NT2/D1 (cell line): Measurements from ENCODE around the gene TAOK3.

Experiments
- SUZ12 ChIP-seq: IDR thresholded peaks from 2 replicates; pipeline ENCODE4 v1.6.1; 2011; ENCODE audit not compliant: insufficient read length, insufficient read depth; ENCODE audit errors: extremely low read depth
- YY1 ChIP-seq: IDR thresholded peaks from 2 replicates; pipeline ENCODE4 v1.6.1; 2011; ENCODE audit not compliant: insufficient read length, insufficient read depth

- no peak for TF ChIP-seq YY1
- TF ChIP-seq SUZ12, result no peak
These were observed 36.6 kb downstream of the TAOK3 start for GRCh38 chr12:118336123-118336522.
